ENCODE measurements around the gene CA4. TPM values are rescaled to one million over a fixed set of nuclear protein-coding genes. Genes with fewer than 3 reads are reported as not detected.

CA4 gene
- total and polyA plus RNA-seq, 9 of the 15 experiments (the other 6 are each of a cell fraction or from before 2014, with no cell fraction given), result 0.13 TPM; not detected in 7

DNA sequence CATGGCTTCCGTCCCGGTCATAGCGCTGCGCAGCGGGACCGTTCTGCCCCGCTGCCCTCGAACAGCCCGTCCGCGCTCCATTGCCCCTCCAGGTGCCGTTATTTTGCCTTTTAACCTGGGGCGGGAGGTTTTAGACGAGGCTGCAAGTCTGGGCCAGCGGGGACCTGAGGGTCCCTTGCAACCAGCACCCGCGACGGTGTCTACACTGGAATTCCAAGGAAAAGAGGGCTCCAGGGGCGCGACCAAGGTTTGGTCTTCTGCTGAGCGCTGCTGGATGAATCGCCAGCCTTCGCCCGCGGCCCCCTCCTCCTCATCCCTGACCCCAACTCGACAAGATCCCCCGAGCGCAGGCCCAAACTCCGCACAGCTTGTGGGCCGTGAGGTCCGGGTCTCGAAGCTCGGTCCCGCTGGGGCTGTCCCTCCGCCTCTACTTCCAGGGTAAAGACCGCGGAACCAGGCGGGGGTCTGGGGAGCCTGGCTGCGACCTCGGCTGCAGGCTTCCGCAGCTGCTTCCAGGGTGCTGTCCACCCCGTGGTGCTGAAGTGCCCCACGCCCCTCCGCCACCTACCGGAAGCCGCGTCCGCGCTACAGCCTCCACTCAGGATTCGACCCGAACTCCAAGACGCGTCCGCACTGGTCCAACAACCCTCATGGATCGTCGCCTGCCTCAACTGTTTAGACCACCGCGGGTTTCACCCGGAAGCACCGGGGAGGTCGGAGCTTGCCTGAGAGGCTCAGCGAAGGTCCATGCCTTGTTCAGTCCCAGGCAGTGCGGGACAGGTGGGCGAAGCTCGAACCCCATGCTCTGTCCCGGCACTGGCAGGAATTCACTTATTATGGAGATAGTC is 10.1 kb upstream of the CA4 start (continued):
- TF ChIP-seq, protein P1, sequence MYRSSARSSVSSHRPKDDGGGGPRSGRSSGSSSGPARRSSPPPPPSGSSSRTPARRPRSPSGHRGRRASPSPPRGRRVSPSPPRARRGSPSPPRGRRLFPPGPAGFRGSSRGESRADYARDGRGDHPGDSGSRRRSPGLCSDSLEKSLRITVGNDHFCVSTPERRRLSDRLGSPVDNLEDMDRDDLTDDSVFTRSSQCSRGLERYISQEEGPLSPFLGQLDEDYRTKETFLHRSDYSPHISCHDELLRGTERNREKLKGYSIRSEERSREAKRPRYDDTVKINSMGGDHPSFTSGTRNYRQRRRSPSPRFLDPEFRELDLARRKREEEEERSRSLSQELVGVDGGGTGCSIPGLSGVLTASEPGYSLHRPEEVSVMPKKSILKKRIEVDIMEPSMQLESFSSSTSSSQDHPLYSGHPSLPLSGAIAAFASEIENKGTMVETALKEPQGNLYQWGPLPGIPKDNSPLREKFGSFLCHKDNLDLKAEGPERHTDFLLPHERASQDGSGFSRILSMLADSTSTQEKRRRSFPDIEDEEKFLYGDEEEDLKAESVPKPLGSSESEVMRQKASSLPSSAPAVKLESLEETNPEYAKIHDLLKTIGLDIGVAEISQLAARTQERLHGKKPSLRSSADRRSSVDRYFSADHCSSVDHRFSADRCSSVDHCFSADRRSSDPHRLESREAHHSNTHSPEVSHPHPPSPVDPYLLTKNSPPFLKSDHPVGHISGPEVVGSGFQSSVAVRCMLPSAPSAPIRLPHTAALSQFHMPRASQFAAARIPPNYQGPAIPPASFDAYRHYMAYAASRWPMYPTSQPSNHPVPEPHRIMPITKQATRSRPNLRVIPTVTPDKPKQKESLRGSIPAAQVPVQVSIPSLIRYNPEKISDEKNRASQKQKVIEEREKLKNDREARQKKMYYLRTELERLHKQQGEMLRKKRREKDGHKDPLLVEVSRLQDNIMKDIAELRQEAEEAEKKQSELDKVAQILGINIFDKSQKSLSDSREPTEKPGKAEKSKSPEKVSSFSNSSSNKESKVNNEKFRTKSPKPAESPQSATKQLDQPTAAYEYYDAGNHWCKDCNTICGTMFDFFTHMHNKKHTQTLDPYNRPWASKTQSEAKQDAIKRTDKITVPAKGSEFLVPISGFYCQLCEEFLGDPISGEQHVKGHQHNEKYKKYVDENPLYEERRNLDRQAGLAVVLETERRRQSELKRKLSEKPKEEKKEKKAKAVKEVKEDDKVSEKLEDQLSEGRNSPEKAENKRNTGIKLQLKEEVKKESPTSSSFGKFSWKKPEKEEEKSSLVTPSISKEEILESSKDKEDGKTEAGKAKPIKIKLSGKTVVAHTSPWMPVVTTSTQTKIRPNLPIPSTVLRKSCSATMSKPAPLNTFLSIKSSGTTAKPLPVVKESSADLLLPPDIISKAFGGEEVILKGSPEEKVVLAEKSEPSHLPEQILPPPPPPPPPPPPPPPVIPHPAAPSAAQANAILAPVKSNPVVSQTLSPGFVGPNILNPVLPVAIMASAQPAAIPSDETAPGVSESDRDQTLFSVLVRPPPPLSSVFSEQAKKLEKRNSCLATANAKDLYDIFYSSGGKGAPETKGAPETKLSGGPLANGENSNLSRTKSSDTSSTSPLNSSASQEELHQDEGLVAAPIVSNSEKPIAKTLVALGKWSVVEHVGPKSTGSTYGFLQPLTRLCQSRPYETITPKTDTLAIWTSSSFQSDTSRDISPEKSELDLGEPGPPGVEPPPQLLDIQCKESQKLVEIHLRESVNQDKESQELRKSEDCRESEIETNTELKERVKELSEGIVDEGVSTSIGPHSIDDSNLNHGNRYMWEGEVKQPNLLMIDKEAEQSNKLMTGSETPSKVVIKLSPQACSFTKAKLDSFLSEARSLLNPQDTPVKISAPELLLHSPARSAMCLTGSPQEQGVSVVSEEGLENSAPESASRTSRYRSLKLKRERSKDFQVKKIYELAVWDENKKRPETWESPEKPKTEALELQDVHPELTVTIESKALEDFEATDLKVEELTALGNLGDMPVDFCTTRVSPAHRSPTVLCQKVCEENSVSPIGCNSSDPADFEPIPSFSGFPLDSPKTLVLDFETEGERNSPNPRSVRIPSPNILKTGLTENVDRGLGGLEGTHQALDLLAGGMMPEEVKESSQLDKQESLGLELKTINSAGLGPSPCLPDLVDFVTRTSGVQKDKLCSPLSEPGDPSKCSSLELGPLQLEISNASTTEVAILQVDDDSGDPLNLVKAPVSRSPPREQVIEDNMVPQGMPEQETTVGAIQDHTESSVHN (IDR thresholded peaks at IDR 0.05; ENCODE audit: borderline replicate concordance in 1 of 2, low read depth in 1 of 2), result no peak
- no peak for TF ChIP-seq POLR3G (IDR thresholded peaks at IDR 0.05; ENCODE audit: extremely low read depth, insufficient read length, insufficient replicate concordance)
- peak; percentile 16 to 63; a peak in 2 of 3 replicates for TF ChIP-seq CBX3 (IDR thresholded peaks at IDR 0.05; ENCODE audit: borderline replicate concordance in 1 of 2, low read length in 2 of 2)
- TF ChIP-seq TOE1 (IDR thresholded peaks at IDR 0.05; ENCODE audit: borderline replicate concordance), result no peak
- TF ChIP-seq TOE1 (CRISPR knock-in tag; IDR thresholded peaks at IDR 0.05; ENCODE audit: borderline replicate concordance, low read depth), result no peak
- TF ChIP-seq, protein P2, sequence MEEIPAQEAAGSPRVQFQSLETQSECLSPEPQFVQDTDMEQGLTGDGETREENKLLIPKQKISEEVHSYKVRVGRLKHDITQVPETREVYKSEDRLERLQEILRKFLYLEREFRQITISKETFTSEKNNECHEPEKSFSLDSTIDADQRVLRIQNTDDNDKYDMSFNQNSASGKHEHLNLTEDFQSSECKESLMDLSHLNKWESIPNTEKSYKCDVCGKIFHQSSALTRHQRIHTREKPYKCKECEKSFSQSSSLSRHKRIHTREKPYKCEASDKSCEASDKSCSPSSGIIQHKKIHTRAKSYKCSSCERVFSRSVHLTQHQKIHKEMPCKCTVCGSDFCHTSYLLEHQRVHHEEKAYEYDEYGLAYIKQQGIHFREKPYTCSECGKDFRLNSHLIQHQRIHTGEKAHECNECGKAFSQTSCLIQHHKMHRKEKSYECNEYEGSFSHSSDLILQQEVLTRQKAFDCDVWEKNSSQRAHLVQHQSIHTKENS (CRISPR knock-in tag; IDR thresholded peaks at IDR 0.05), result no peak
- TF ChIP-seq, protein P3, sequence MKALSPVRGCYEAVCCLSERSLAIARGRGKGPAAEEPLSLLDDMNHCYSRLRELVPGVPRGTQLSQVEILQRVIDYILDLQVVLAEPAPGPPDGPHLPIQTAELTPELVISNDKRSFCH (CRISPR knock-in tag; IDR thresholded peaks at IDR 0.05), result no peak
- TF ChIP-seq, protein P3 (tag; IDR thresholded peaks at IDR 0.05), result peak; percentile 63; the same call in 1 of the 2 replicates
- TF ChIP-seq ZBTB1 (CRISPR knock-in tag; IDR thresholded peaks at IDR 0.05; ENCODE audit: borderline replicate concordance, low read depth), result peak; percentile 91
- TF ChIP-seq NRF1 (conservative IDR thresholded peaks at IDR 0.05 in 1 of 2, IDR thresholded peaks at IDR 0.05 in 1 of 2), result no peak
- TF ChIP-seq KLF1 (tag; IDR thresholded peaks at IDR 0.05), result peak; percentile 100
- peak; percentile 34; the same call in 1 of the 2 replicates for TF ChIP-seq USF2 (CRISPR knock-in tag; IDR thresholded peaks at IDR 0.05)
- no peak for TF ChIP-seq ZNF165 (CRISPR knock-in tag; IDR thresholded peaks at IDR 0.05; ENCODE audit: borderline replicate concordance)
- no peak for TF ChIP-seq ZNF707 (CRISPR knock-in tag; conservative IDR thresholded peaks at IDR 0.05)
- TF ChIP-seq ZNF780A (CRISPR knock-in tag; IDR thresholded peaks at IDR 0.05), result no peak
- no peak for TF ChIP-seq BCOR (IDR thresholded peaks at IDR 0.05)
